ENCODE measurements around the gene ABTB2. TPM values are rescaled to one million over a fixed set of nuclear protein-coding genes. Genes with fewer than 3 reads are reported as not detected.

Gene ABTB2
- total and polyA plus RNA-seq, 10 of the 15 experiments (the other 5 are each of a cell fraction or from before 2014, with no cell fraction given) = 0.13 to 2.1 (median 0.72) TPM

DNA sequence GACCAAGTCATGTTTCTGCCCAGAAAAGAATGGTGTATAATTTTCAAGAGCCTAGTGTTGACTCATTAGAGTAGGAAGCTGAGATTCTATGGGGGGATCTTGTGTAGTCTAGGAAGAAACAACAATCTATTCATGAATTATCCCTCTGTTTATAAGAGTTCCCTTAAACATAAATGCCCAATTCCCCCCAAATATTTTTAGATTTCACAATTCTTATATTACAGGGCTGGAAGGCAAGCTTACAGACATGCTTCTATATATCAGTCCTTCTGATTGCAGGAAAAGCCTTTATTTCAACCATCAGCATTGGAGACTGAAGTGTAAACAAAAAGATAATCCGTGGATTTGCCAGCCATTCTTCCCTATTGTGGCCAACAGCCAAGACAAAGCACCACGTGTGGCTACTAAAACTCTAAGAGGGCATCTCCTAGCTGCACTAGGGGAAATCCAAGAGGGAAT, 181.0 kb downstream of the ABTB2 start:
- Histone ChIP-seq H2AFZ (ENCODE audit: control insufficient read depth, low read depth, low read length) (no peak overlapping the region), H3K27me3 (replicated peaks in 1 of 2; ENCODE audit: control insufficient read depth in 2 of 2, insufficient read depth in 2 of 2, low read length in 1 of 2) (no peaks in the 10 kb centered on the region), H3K4me1 (ENCODE audit: control insufficient read depth, insufficient read depth, low read length) (peaks cover 37% of the 10 kb centered on the region), H3K79me2 (ENCODE audit: control insufficient read depth, insufficient read depth, low read length) (no peaks in the 10 kb centered on the region), H3K9me3 (replicated peaks; ENCODE audit: control insufficient read depth, insufficient read depth, low read length) (no peaks in the 10 kb centered on the region), H3K9ac (ENCODE audit: control insufficient read depth, insufficient read depth, low read length) (no peak overlapping the region), H3K4me2 (ENCODE audit: control insufficient read depth, insufficient read depth) (no peak overlapping the region), H3K27ac (ENCODE audit: control insufficient read depth, insufficient read depth) (no peak overlapping the region), H3K4me3 (no peak overlapping the region), H3K36me3 (ENCODE audit: control insufficient read depth in 2 of 2, insufficient read depth in 2 of 2, low read length in 1 of 2) (no peaks in the 10 kb centered on the region), H4K20me1 (ENCODE audit: control insufficient read depth, insufficient read depth) (no peaks in the 10 kb centered on the region)
- ChIA-PET CTCF (interaction anchor here (0.8 to 10.5 kb wide), 7 partner anchors 11 to 184 kb away, joined by 3 to 167 read pairs (median 5); partner anchors contain the start of gene ABTB2), POLR2A (interaction anchor here (1.0 to 1.9 kb wide), 2 partner anchors 58 to 180 kb away, joined by 3 to 4 read pairs; no protein-coding TSS in a partner anchor), RAD21 (ENCODE audit: unreplicated experiment) (interaction anchor here (1.2 to 13.0 kb wide), 4 partner anchors 12 to 175 kb away, joined by 3 to 249 read pairs (median 56); partner anchors contain the start of gene ABTB2), SMC1A (ENCODE audit: uncharacterized antibody, unreplicated experiment) (interaction anchor here (0.5 to 11.3 kb wide), 8 partner anchors 49 to 180 kb away, joined by 3 to 192 read pairs (median 4); partner anchors contain the start of gene ABTB2)
- TF ChIP-seq NFIC (IDR thresholded peaks at IDR 0.05; ENCODE audit: low read depth, low read length) (no peak), POLR2AphosphoS2 (IDR thresholded peaks at IDR 0.05; ENCODE audit: low read depth, low read length) (no peak), HDAC2 (IDR thresholded peaks at IDR 0.05) (no peak), STAT1 (conservative IDR thresholded peaks at IDR 0.05) (no peak), KAT2A (conservative IDR thresholded peaks at IDR 0.05; ENCODE audit: control insufficient read depth, low read depth, low read length) (no peak)
- DNase-seq (ENCODE audit: low read depth, low spot score) = no peak
- FAIRE-seq = no peak
- in situ Hi-C loops (cut with MboI) (loop anchor here (5.0 kb wide), 1 partner anchor 181 kb away; the partner anchor contains the start of gene ABTB2), intact Hi-C loops (cut with micrococcal nuclease; ENCODE audit: unreplicated experiment) (loop anchor here (10.0 kb wide), 1 partner anchor 288 kb away; no protein-coding TSS in a partner anchor)
- no TSS peak for BruUV-seq (replicated peaks)
- no peak for ATAC-seq
- 85% methylated on average over 2 of the region's 2 CpGs for WGBS (ENCODE audit: insufficient coverage, insufficient replicate concordance, low lambda C conversion rate, missing lambda C conversion rate)
